Activated naive CD4-positive, alpha-beta T cell treated with anti-CD3 and anti-CD28 coated beads, Interleukin-2, amount 50 U/mL, for 16 hours (primary cell): ENCODE data around the gene HAP1.
A peak's percentile ranks its signal among the peaks of the same experiment; 100 is the strongest.
"Not testable (repeated sequence)": the region's sequence is repeated elsewhere in the genome, so short reads cannot be mapped to it uniquely, and the experiment has no call there.

Experiments
- DNase-seq: peaks from one replicate; pipeline ENCODE4 v3.0.0-alpha.2; 2020

HAP1 gene

DNA sequence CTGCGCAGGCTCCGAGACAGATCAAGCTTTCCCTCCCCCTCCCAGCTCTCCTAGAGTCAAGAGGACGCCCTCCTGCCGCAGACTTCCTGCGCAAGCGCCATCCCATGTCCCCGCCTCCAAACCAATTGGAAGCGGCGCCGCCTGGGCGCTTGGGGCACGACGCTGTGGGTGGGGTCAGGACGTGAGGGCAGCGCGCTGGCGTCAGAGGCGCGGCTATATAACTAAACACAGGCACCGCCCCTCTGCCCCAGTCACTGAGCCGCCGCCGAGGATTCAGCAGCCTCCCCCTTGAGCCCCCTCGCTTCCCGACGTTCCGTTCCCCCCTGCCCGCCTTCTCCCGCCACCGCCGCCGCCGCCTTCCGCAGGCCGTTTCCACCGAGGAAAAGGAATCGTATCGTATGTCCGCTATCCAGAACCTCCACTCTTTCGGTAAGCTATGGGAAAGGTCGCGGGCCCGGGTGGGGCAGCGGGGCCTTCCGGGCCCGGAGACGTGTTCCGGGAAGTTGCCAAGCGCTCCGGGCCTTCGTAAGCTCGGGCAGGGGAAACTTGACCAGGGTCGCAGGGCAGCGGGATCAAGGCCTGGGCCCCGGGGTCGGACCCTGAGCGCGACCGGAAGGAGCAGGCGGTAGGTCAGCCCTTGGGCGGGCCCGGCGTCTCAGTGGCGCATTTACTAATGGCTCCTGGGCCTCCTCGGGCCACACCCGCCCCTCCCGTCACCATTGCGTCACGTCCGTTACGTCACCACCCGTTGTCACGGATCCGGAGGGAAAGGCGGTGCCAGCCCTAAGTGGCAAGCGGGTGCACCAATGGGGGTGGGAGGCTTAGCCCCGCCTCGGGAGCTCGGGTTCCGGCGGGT is 45.6 kb downstream of the HAP1 start, which contains the start of gene EIF1:
Gene EIF1 (plus strand): TSS at position 245 of the 856 bp plus-strand sequence. CDS start 154 bp downstream, at position 399.
- peak; percentile 100 for DNase-seq

DNA sequence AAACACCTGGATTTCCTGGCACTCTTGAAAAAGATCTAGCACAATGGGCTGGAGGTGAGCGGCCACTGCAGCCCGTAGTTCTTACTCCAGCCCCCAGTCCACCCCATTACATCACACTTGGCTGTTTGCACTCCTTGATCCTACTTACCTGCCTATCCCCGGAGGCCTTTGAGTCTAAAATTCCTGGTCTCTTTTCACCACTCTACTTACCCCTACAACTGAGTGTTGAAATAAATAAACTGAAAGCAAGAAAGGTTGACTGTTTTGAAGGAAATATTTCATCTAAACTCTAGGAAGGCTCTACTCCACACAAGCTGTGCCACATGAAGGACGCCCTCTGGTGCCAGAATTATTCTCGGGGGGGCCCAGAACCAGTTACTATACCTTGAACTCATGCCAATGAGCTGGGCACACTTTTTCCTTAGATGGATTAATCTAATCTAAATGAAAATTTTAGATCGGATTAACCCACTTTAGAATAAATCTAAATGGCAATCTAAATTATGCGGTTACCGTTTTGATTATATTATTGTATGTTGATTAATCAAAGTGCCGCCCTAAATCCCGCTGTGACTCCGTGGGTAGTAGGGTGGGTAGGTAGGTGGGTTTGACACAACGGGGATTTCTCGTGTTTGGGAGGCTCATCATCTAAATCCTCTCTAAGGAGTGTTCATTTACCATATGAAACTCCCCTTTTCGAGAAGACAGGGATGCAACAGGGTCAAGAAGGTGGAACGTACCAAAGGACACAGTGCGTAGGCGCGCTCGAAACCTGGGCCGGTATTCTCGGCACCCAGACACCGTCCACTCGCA is 46.4 kb downstream of the HAP1 start:
- peak; percentile 65 for DNase-seq

DNA sequence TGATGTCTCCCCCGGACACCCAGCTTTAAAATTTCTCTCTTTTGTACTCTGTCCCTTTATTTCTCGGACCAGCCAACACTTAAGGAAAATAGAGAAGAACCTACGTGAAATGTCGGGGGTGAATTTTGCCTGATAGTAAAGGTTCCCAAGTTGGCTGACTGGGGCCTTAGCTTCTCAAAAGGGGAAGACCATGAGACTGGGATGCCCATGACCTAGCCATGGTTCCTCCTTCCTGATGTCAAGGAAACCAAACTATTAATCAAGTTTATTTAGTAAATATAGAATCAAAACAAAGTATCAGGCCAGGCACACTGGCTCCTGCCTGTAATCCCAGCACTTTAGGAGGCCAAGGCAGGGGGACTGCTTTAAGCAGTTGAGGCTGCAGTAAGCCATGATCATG is 48.2 kb downstream of the HAP1 start:
- DNase-seq = no peak

DNA sequence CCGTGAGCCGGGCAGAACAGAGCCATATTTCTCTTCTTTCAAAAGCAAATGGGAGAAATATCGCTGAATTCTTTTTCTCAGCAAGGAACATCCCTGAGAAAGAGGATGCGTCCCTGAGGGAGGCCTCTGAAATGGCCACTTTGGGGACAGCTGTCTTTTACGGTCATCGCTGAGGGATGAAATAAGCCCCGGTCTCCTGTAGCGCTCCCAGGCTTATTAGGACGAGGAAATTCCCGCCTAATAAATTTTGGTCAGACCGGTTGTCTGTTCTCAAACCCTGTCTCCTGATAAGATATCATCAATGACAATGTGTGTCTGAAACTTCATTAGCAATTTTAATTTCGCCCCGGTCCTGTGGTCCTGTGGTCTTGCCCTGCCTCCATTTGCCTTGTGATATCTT is 48.7 kb downstream of the HAP1 start:
- DNase-seq = not testable (repeated sequence)

DNA sequence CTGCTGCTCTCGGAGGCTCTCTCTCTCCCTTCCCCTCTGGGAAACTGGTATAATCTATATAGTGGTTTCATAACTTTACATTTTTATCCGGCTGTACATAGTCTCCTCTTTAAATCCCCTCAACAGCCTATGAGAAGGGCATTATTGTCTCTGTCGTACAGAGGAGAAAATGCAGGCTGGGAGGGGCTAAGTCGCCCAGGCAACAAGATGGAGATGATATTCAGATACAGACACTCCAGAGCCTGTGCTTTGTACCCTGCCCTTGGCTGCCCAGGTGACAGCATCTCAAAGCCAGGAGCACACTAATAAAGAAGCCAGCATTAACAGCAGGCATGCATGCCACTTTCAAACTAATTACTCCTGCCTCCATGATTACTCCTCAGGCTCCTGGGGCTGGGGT is 50.4 kb downstream of the HAP1 start:
- DNase-seq = no peak

DNA sequence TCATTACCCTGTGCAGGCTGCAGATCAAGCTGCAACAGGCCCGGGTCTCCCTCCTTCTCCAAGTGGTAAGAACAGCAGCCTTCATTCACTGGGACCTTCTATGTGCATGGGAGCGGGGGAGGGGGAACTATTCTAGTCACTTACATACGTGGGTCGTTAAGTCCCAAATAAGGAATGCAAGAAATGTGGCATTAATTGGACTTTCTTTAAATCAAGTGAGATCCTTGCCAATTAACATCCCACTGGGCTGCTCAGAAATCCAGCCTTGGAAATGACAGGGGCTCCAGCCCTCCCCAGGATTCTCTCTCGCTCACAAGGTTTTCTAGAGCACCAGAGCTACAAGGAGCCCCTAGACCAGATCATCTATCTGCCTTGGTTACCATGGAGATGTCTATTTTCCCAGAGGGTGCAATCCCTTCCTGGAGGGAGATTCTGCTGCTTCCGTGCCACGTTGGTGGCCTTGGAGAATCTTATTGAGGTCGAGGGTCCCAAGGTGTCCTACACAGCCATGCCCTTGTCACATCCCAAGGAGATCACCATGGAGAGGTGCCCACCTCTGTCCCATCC is 50.9 kb downstream of the HAP1 start:
- DNase-seq = no peak

DNA sequence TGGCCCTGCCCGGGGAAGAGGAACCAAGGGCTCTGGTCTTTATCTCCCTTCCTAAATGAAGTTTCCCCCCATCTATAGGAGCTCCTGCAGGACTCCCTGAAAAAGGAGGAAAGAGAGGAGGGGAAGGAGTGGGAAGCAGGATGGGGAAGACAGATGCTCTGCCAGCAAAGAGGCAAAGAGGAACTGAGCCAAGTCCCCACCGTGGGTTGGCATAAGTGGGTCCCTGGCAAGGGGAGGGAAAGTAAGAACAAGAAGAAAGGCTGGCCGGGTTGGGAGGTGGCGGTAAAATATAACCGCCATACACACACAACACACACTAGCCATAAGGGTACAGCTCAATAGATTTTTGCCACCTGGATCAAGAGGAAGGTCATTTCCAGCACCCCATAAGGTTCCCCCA is 51.8 kb downstream of the HAP1 start:
- DNase-seq = no peak

DNA sequence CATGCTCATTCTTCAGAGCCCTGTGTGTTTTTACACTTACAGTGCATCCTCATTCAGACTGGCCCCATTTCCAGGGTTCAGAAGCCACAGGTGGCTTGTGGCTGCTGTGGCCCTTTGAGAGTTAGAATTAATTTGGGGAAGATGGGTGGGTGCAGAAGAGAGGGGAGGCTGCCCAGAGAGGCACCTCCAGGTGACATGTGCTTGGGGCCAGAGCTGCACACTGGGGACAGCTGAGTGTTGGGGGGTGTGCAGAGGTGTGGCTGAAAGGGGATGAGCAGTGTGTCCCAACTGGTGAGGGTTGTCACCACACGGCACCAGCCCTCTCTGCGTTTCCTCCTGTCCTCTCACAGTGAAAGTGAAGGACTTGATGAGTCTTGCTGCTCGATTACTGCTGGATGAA is 52.7 kb downstream of the HAP1 start:
- DNase-seq = no peak

DNA sequence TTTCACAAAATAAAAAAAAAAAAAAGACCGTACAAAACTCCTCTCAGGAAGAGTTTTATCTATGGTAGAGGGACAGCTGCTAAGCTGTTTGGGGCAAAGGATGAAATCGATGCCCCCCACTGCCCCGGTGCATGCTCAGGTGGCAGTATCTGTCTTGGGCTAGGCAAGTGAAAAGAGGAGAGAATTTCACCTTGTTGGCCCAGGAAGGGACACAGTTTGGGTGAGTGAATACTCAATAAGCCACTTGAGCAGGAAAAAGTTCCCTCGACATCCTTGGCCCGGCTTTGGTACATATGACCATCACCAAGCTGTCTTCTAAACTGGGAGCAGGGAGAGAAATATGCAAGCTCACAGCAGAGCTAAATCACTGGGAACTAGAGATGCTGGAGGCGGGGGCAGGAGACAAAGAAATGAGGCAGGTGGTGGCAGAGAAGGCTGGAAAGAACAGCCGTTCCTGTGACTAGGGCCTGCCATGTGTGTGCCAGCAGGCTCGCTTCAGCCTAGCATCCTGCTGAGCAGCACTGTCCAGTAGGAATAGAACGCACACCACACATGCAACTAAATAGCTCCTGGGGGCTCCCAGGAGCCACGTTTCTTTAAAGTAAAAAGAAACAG is 53.9 kb downstream of the HAP1 start:
- DNase-seq = no peak

DNA sequence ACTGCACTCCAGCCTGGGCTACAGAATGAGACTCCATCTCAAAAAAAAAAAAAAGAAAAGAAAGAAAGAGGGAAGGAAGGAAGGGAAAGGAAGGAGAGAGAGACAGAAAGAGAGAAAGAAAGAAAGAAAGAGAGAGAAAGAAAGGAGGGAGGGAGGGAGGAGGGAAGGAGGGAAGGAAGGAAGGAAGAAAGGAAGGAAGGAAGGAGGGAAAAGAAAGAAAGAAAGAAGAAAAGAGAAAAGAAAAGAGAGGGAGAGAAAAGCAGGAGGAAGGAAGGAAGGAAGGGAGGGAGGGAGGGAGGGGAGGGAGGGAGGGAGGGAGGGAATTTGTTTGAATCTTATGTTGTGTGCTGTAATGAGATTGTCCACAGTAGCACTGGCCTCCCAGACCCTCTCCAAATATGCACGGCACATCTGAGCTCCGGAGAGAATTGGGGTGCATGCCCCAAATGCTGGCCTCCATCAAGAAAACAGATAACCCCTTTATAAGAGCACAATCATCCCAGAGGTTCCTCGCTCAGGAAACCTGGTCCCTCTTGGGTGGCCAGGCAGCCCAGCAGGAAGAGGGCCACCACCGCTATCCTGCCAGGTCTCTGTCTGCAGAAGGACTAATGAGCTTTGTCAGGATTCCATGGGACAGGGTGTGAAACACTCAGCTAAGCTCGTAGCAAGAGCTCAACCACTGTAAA is 54.6 kb downstream of the HAP1 start:
- DNase-seq = no peak

DNA sequence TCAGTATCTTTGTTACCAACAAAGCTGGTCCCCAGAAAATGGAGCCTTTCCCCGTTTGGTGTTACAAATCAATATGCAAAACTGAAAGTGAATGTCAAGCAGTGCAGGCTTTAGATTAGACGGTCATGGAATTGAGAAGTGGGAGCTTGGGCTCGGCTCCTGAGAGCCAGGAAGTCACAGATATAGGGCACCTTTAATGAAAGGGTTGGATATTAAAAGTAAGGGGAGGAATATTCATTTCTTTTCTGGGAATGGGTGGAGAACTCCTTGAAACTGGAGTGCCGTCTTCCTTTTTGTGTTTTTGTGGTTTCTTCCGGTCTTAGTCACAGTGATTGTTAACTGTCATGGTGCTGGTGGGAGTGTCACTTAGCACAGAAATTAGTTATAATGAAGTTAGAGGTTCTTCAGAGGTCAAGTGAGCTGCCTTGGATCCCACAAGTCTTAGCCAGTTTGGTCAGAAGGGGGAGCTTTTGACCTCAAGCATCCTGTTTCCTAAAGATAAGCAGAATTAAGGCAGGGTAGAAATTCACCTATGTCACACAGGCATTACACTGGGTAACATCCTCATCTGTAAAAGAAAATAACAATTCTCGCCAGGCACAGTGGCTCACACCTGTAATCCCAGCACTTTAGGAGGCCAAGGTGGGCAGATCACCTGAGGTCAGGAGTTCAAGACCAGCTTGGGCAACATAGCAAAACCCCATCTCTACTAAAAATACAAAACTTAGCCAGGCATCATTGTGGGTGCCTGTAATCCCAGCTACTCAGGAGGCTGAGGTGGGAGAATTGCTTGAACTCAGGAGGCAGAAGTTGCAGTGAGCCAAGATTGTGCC is 55.3 kb downstream of the HAP1 start:
- peak; percentile 31 for DNase-seq

DNA sequence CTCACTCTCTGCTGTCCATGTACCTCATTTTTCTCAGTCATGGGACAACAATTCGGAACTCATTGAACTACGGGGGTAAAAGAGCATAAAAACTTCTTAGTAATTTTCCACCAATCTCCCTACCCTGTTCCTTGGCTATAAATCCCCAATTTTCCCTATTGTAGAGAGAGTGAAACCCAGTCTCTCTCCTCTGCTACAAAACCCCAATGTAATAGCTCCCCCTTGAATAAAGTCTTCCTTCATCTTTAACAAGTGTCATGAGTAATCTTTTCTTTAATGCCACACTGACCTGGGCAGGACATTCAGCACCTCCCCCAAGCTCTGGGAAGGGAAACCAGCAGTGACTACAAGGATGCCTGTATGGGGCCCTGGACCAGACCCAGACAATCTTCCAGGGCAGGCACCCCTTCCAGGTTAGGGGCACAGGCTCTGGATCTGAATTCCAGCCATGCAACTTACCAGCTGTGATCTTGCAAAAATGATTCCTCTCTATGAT is 56.0 kb downstream of the HAP1 start:
- no peak for DNase-seq

DNA sequence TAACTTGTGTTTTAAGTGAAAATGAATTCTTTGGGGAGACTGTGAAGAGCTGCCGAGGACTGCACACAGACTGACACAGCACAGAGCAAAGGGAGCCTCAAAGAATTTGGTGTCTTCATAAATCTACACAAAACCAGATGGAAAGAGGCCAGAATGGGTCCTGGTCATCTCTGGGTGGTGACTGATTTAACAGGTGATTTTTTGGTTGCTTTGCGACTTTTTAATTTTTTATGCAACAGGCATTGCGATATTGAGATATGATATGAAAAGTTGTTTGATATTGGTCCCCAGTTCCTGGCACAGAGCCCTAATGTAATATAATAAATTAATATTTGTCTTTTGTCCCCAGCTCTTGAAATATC is 58.4 kb downstream of the HAP1 start:
- no peak for DNase-seq

DNA sequence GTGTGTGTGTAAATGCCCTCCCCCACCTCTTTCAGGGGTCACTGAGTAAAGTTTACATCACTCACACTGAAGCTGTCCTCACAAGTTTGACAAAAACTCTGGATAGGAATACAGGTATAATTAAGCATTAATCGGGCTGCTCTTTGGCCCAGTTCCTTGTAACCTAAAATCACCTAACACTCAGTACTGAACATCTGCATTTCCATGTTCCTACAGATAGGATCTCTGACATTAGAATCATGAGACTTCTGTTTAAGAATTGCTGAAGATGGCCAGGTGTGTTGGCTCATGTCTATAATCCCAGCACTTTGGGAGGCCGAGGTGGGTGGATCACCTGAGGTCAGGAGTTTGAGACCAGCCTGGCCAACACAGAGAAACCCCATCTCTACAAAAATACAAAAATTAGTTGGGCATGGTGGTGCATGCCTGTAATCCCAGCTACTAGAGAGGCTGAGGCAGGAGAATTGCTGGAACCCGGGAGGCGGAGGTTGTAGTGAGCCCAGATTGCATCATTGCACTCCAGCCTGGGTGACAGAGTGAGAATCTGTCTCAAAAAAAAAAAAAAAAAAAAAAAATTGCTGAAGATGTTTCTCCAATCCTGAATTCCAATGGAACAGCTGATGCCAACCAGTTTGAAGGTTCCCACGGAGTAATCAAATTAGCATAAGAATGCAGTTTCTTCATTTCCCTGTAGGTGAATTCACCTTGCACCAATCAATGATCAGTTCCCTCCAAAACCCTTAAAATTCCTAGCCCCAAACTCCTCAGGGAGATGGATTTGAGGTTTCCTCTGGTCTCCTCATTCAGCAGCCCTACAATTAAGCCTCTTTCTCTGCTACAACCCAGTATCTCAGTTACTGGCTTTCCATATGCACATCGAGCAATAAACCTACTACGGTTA is 59.0 kb downstream of the HAP1 start:
- not testable (repeated sequence) for DNase-seq
